A549 (cell line): ENCODE results near the gene MMP24OS. TPM values are rescaled to one million over a fixed set of nuclear protein-coding genes. Genes with fewer than 3 reads are reported as not detected.

Experiments
- ATAC-seq, 2 experiments: fragments of 200-7000 bp in 1 of 2; fragments of >200 bp in 1 of 2; cut with Nextera tagmentation in 1 of 2; cut with Tn5 transposase in 1 of 2; 3 replicates each; pipeline versions ENCODE4 v1.8.0 to v1.9.1; 2018 to 2020; ENCODE audit warnings: mild to moderate bottlenecking in 1 of 2, moderate library complexity in 1 of 2
- CTCF ChIA-PET: fragments of 300-600 bp; sonication (Branson Sonifier 250); formaldehyde crosslinking; extraction: SDS; loops from one replicate; lab custom pipeline; 2021; ENCODE audit warnings: antibody characterized with exemption, inconsistent platforms; lab: Yijun Ruan, JAX
- POLR2A ChIA-PET: fragments of 350-600 bp; formaldehyde crosslinking; extraction: SDS; loops from one replicate; lab custom pipeline; 2021; ENCODE audit warnings: antibody characterized with exemption, inconsistent platforms; lab: Yijun Ruan, JAX
- DNase-seq, 2 experiments: peaks; one replicate each; pipeline versions ENCODE4 v3.0.0 to v3.0.0-alpha.2; 2011 to 2016; ENCODE audit warnings: low read depth in 1 of 2, low spot score in 1 of 2
- FAIRE-seq: peaks from 2 replicates; lab custom pipeline; 2011; peaks lifted over from hg19 to GRCh38; lab: Jason Lieb, UNC
- H3K27ac ChIP-seq, 2 experiments: fragments of >200 bp; sonication (Bioruptor Twin); formaldehyde crosslinking; 3 replicates each; pipeline ENCODE4 v1.5.1; 2016 to 2017
- H3K4me1 ChIP-seq: fragments of >200 bp; sonication (Bioruptor Twin); formaldehyde crosslinking; 3 replicates; pipeline ENCODE4 v1.6.1; 2016
- H3K4me2 ChIP-seq: fragments of >200 bp; sonication (Bioruptor Twin); formaldehyde crosslinking; 3 replicates; pipeline ENCODE4 v1.6.1; 2016
- H3K4me3 ChIP-seq: fragments of >200 bp; sonication (Bioruptor Twin); formaldehyde crosslinking; 3 replicates; pipeline ENCODE4 v1.5.1; 2016
- H3K9me3 ChIP-seq: fragments of >200 bp; sonication (Bioruptor Twin); formaldehyde crosslinking; 3 replicates; pipeline ENCODE4 v1.6.1; 2016
- ATOH8 ChIP-seq: fragments of 250-450 bp; sonication (Bioruptor Pico); IDR thresholded peaks from 2 replicates; pipeline ENCODE4 v1.5.0; 2020; ENCODE audit warnings: low read depth, mild to moderate bottlenecking, moderate library complexity
- CHD2 ChIP-seq: fragments of 150-350 bp; IDR thresholded peaks from 2 replicates; pipeline ENCODE4 v1.6.1; 2014; ENCODE audit warnings: low read length; ENCODE audit not compliant: partially characterized antibody
- CTCF ChIP-seq: fragments of >200 bp; sonication (Bioruptor Twin); formaldehyde crosslinking; IDR thresholded peaks from 3 replicates; pipeline ENCODE4 v1.5.1; 2016
- E2F6 ChIP-seq: IDR thresholded peaks from 2 replicates; pipeline ENCODE4 v1.6.1; 2012; ENCODE audit warnings: low read depth, borderline replicate concordance
- ELK1 ChIP-seq: fragments of 150-350 bp; IDR thresholded peaks from 2 replicates; pipeline ENCODE4 v1.6.1; 2014; ENCODE audit warnings: low read depth, mild to moderate bottlenecking, low read length
- EP300 ChIP-seq, 2 experiments: fragments of >200 bp; sonication (Bioruptor Twin); formaldehyde crosslinking; IDR thresholded peaks; 2 replicates in 1 of 2; 3 replicates in 1 of 2; pipeline ENCODE4 v1.6.1; 2016 to 2017
- FOSL2 ChIP-seq, 2 experiments: fragments of 450-650 bp in 1 of 2; fragments of >200 bp in 1 of 2; sonication (Bioruptor Twin) in 1 of 2; formaldehyde crosslinking; IDR thresholded peaks; 2 replicates each; pipeline versions ENCODE4 v1.5.0 to v1.6.1; 2016 to 2020; ENCODE audit warnings: mild to moderate bottlenecking in 1 of 2, moderate library complexity in 1 of 2
- HOXA7 ChIP-seq: fragments of 250-450 bp; sonication (Bioruptor Pico); IDR thresholded peaks from 2 replicates; pipeline ENCODE4 v1.5.0; 2020; ENCODE audit warnings: mild to moderate bottlenecking, moderate library complexity
- HOXB5 ChIP-seq: fragments of 250-450 bp; sonication (Bioruptor Pico); IDR thresholded peaks from 2 replicates; pipeline ENCODE4 v1.5.0; 2020; ENCODE audit warnings: mild to moderate bottlenecking, moderate library complexity
- KDM1A ChIP-seq: fragments of 200-600 bp; sonication (generic); IDR thresholded peaks from 2 replicates; pipeline ENCODE4 v1.6.1; 2016; ENCODE audit warnings: low read depth, mild to moderate bottlenecking
- MAFK ChIP-seq: fragments of 450-650 bp; IDR thresholded peaks from 2 replicates; pipeline ENCODE4 v1.6.1; 2014; ENCODE audit not compliant: partially characterized antibody
- MAX ChIP-seq: IDR thresholded peaks from 2 replicates; pipeline ENCODE4 v1.6.1; 2012
- MYC ChIP-seq: IDR thresholded peaks from 2 replicates; pipeline ENCODE4 v1.6.1; 2012; ENCODE audit warnings: mild to moderate bottlenecking, inconsistent platforms, low read length, improper control_type of control experiment, borderline replicate concordance
- NFE2L2 ChIP-seq: fragments of 150-350 bp; conservative IDR thresholded peaks from 2 replicates; pipeline ENCODE4 v1.6.1; 2014; ENCODE audit warnings: low read length
- PHF8 ChIP-seq: fragments of 200-600 bp; sonication (generic); IDR thresholded peaks from 2 replicates; pipeline ENCODE4 v1.6.1; 2016; ENCODE audit warnings: low read depth, mild to moderate bottlenecking, antibody characterized with exemption, moderate library complexity, borderline replicate concordance
- POLR2A ChIP-seq: IDR thresholded peaks from 2 replicates; pipeline ENCODE4 v1.6.1; 2012; ENCODE audit warnings: mild to moderate bottlenecking, low read length
- POLR2AphosphoS2 ChIP-seq: conservative IDR thresholded peaks from 2 replicates; pipeline ENCODE4 v1.6.1; 2012; ENCODE audit warnings: low read length, improper control_type of control experiment, inconsistent platforms
- RCOR1 ChIP-seq: fragments of 150-350 bp; IDR thresholded peaks from 2 replicates; pipeline ENCODE4 v1.6.1; 2014; ENCODE audit warnings: antibody characterized with exemption, low read length, low read depth
- REST ChIP-seq: fragments of 200-600 bp; sonication (generic); IDR thresholded peaks from 2 replicates; pipeline ENCODE4 v1.6.1; 2016; ENCODE audit warnings: antibody characterized with exemption, mild to moderate bottlenecking, moderate library complexity
- SMC3 ChIP-seq: fragments of >200 bp; sonication (Bioruptor Twin); formaldehyde crosslinking; IDR thresholded peaks from 3 replicates; pipeline ENCODE4 v1.6.1; 2018; ENCODE audit warnings: inconsistent platforms
- USF2 ChIP-seq: fragments of 450-650 bp; IDR thresholded peaks from 2 replicates; pipeline ENCODE4 v1.6.1; 2014; ENCODE audit warnings: antibody characterized with exemption
- ZFP36 ChIP-seq: fragments of 450-650 bp; IDR thresholded peaks from 2 replicates; pipeline ENCODE4 v1.6.1; 2014; ENCODE audit warnings: borderline replicate concordance; ENCODE audit not compliant: partially characterized antibody
- WGBS: methylation state at CpG from one replicate; pipeline ENCODE4 v1.1.6; 2017; ENCODE audit errors: missing lambda C conversion rate; 5-methylcytosine and 5-hydroxymethylcytosine counted together
- polyA plus RNA-seq, 4 experiments: library from polyadenylated mRNA; depleted of rRNA in 3 of 4; stranded (reverse); fragments of >200 nt; fragmentation: RNase III in 1 of 4; extraction: RNeasy Plus Mini Kit Qiagen cat#74134 plus additional on column Dnase treatment in 1 of 4; gene quantifications; 2 replicates in 3 of 4; 3 replicates in 1 of 4; pipeline ENCODE4 v1.2.3, GENCODE V29; 2011 to 2017

Gene MMP24OS
- polyA plus RNA-seq, 2 of the 4 experiments (the other 2 are of a cell fraction), result 13.6 to 40.5 TPM

- no peak for TF ChIP-seq E2F6
- TF ChIP-seq CHD2, result no peak
Observed at GRCh38 chr20:35286899-35287508, 9.1 kb upstream of the MMP24OS start (continued).

- POLR2A ChIA-PET, result no interaction called here
- FAIRE-seq, result no peak
- Histone ChIP-seq H3K4me1 (peaks cover 27% of the 10 kb centered on the region), H3K27ac (peak overlapping the region; percentile 82 to 98; a peak in 4 of 6 replicates), H3K9me3 (no peaks in the 10 kb centered on the region), H3K4me2 (peak overlapping the region; percentile 80), H3K4me3 (no peak overlapping the region)
- WGBS, result 86% methylated on average over 10 of the region's 12 CpGs
- ATAC-seq, result no peak
- no peak for DNase-seq
- no peak for TF ChIP-seq USF2
- TF ChIP-seq HOXB5 (CRISPR knock-in tag), result no peak
- TF ChIP-seq ATOH8 (CRISPR knock-in tag), result no peak
- no peak for TF ChIP-seq ELK1
- no peak for TF ChIP-seq HOXA7
- TF ChIP-seq CTCF, result no peak
- TF ChIP-seq PHF8, result no peak
- TF ChIP-seq POLR2A, result no peak
- no peak for TF ChIP-seq EP300 (IDR thresholded peaks at IDR 0.05)
- TF ChIP-seq MAFK, result no peak
- TF ChIP-seq RCOR1, result no peak
- CTCF ChIA-PET, result interaction anchor here (4.4 to 10.6 kb wide), 2 partner anchors 13 to 19 kb away, joined by 30 to 138 read pairs; no protein-coding TSS in a partner anchor
Observed at GRCh38 chr20:35286077-35286898, 8.4 kb upstream of the MMP24OS start.

GRCh38 chr20:35285806-35286076 lies 7.8 kb upstream of the MMP24OS start:
- peak overlapping the region; percentile 82 to 98; a peak in 5 of 6 replicates for H3K27ac ChIP-seq
- DNase-seq (no peak), FAIRE-seq (no peak), ATAC-seq (no peak)
- 65% methylated on average over 5 of the region's 5 CpGs for WGBS
- H3K4me1 ChIP-seq, result peaks cover 27% of the 10 kb centered on the region
- CTCF ChIA-PET, result interaction anchor here (10.6 kb wide), 1 partner anchor 20 kb away, joined by 138 read pairs; no protein-coding TSS in a partner anchor
- H3K4me3 ChIP-seq, result no peak overlapping the region
- POLR2A ChIA-PET, result no interaction called here
- H3K4me2 ChIP-seq, result peak overlapping the region; percentile 80
- no peaks in the 10 kb centered on the region for H3K9me3 ChIP-seq
- TF ChIP-seq POLR2AphosphoS2, result no peak
- peak; percentile 99 for TF ChIP-seq MAFK
- no peak for TF ChIP-seq ELK1
- TF ChIP-seq MAX, result no peak
- no peak for TF ChIP-seq KDM1A
- TF ChIP-seq ZFP36, result no peak
- TF ChIP-seq MYC, result no peak
- TF ChIP-seq NFE2L2, result peak; percentile 89
- TF ChIP-seq SMC3, result no peak
- no peak for TF ChIP-seq EP300 (IDR thresholded peaks at IDR 0.05)
- TF ChIP-seq FOSL2 (IDR thresholded peaks at IDR 0.05), result no peak
- TF ChIP-seq FOSL2 (CRISPR knock-in tag; IDR thresholded peaks at IDR 0.05), result peak; percentile 57; the same call in 1 of the 2 replicates
- no peak for TF ChIP-seq REST
